HepG2 (cell line): Measurements from ENCODE around the gene ZMYND8. TPM values are rescaled to one million over a fixed set of nuclear protein-coding genes. Genes with fewer than 3 reads are reported as not detected.

Experiments
- ARNT2 ChIP-seq: sonication (generic); formaldehyde crosslinking; IDR thresholded peaks from 2 replicates; pipeline ENCODE4 v1.8.0; 2022; ENCODE audit warnings: mild to moderate bottlenecking, low read depth, missing genetic modification reagents, moderate library complexity
- ESRRA ChIP-seq: sonication (generic); formaldehyde crosslinking; IDR thresholded peaks from 2 replicates; pipeline ENCODE4 v1.5.1; 2020; ENCODE audit warnings: mild to moderate bottlenecking, low read depth, missing genetic modification reagents
- FOXK1 ChIP-seq: sonication (generic); formaldehyde crosslinking; IDR thresholded peaks from 2 replicates; pipeline ENCODE4 v1.4.0; 2020; ENCODE audit warnings: low read depth, missing genetic modification reagents, borderline replicate concordance
- GABPB1 ChIP-seq: IDR thresholded peaks from 2 replicates; pipeline ENCODE4 v1.6.1; 2016; ENCODE audit warnings: mild to moderate bottlenecking, missing genetic modification reagents, moderate library complexity, missing compliant biosample characterization
- HOXA9 ChIP-seq: sonication (generic); formaldehyde crosslinking; IDR thresholded peaks from 2 replicates; pipeline ENCODE4 v1.8.1; 2022; ENCODE audit warnings: missing genetic modification reagents, mild to moderate bottlenecking, moderate library complexity, borderline replicate concordance
- MAFK ChIP-seq, 2 experiments: IDR thresholded peaks in 1 of 2; conservative IDR thresholded peaks in 1 of 2; 2 replicates each; pipeline ENCODE4 v1.6.1; 2011; ENCODE audit warnings: improper control_type of control experiment in 2 of 2, low read length in 2 of 2
- MYNN ChIP-seq: sonication (generic); formaldehyde crosslinking; IDR thresholded peaks from 2 replicates; pipeline ENCODE4 v1.4.0; 2020; ENCODE audit warnings: mild to moderate bottlenecking, low read depth, missing genetic modification reagents
- NCOA5 ChIP-seq: sonication (generic); formaldehyde crosslinking; IDR thresholded peaks from 2 replicates; pipeline ENCODE4 v1.4.0; 2020; ENCODE audit warnings: missing genetic modification reagents
- RELA ChIP-seq: sonication (generic); formaldehyde crosslinking; IDR thresholded peaks from 2 replicates; pipeline ENCODE4 v1.4.0; 2020; ENCODE audit warnings: missing genetic modification reagents
- RFXANK ChIP-seq: IDR thresholded peaks from 2 replicates; pipeline ENCODE4 v1.6.1; 2016
- TBX2 ChIP-seq: sonication (generic); formaldehyde crosslinking; IDR thresholded peaks from 2 replicates; pipeline ENCODE4 v1.5.0; 2020; ENCODE audit warnings: missing genetic modification reagents, mild to moderate bottlenecking, borderline replicate concordance
- TEAD3 ChIP-seq: optimal IDR thresholded peaks from 2 replicates; pipeline ENCODE3; 2016; ENCODE audit warnings: borderline replicate concordance
- ZBTB8A ChIP-seq: sonication (generic); formaldehyde crosslinking; IDR thresholded peaks from 2 replicates; pipeline ENCODE4 v1.4.0; 2020; ENCODE audit warnings: mild to moderate bottlenecking, low read depth, missing genetic modification reagents, borderline replicate concordance
- ZNF383 ChIP-seq: sonication (generic); formaldehyde crosslinking; IDR thresholded peaks from 2 replicates; pipeline ENCODE4 v1.4.0; 2020; ENCODE audit warnings: missing genetic modification reagents, mild to moderate bottlenecking, borderline replicate concordance
- ZNF7 ChIP-seq: IDR thresholded peaks from 2 replicates; pipeline ENCODE4 v1.6.1; 2016; ENCODE audit warnings: missing biosample characterization, missing genetic modification reagents
- ZNF761 ChIP-seq: sonication (generic); formaldehyde crosslinking; conservative IDR thresholded peaks from 2 replicates; pipeline ENCODE4 v1.4.0; 2020; ENCODE audit warnings: mild to moderate bottlenecking, missing genetic modification reagents
- ZNF770 ChIP-seq: sonication (generic); formaldehyde crosslinking; IDR thresholded peaks from 2 replicates; pipeline ENCODE4 v1.5.0; 2020; ENCODE audit warnings: mild to moderate bottlenecking, missing genetic modification reagents
- ZSCAN20 ChIP-seq: sonication (generic); formaldehyde crosslinking; IDR thresholded peaks from 2 replicates; pipeline ENCODE4 v1.4.0; 2020; ENCODE audit warnings: missing genetic modification reagents, mild to moderate bottlenecking, borderline replicate concordance
- ZSCAN9 ChIP-seq: IDR thresholded peaks from 2 replicates; pipeline ENCODE4 v1.6.1; 2016; ENCODE audit warnings: borderline replicate concordance
- polyA plus RNA-seq, 8 experiments: library from polyadenylated mRNA; depleted of rRNA in 3 of 8; stranded (reverse) in 7 of 8; unstranded in 1 of 8; fragments of >200 nt; fragmentation: Illumina TruSeq in 4 of 8; extraction: Trizol in 4 of 8; gene quantifications; 2 replicates each; pipeline versions ENCODE4 v1.2.1 to v1.2.3, GENCODE V29; 2011 to 2016; ENCODE audit warnings: low read depth in 4 of 8, missing spikeins in 1 of 8, mixed read lengths in 1 of 8; ENCODE audit not compliant: insufficient read depth in 1 of 8
- total RNA-seq, 5 experiments: library from RNA; depleted of rRNA; stranded (reverse); fragments of >200 nt; fragmentation: Illumina TruSeq; extraction: Trizol; gene quantifications; 2 replicates each; pipeline ENCODE4 v1.2.3, GENCODE V29; 2016; ENCODE audit warnings: low read depth in 1 of 5
- TF ChIP-seq, protein P1 (sequence below): sonication (generic); formaldehyde crosslinking; IDR thresholded peaks from 2 replicates; pipeline ENCODE4 v1.4.0; 2020; ENCODE audit warnings: missing genetic modification reagents, borderline replicate concordance
- TF ChIP-seq, protein P2 (sequence below), 2 experiments: fragments of 450-650 bp in 1 of 2; sonication (generic) in 1 of 2; formaldehyde crosslinking; IDR thresholded peaks; 2 replicates each; pipeline versions ENCODE4 v1.5.0 to v1.8.0; 2020 to 2022; ENCODE audit warnings: mild to moderate bottlenecking in 1 of 2, missing genetic modification reagents in 1 of 2

Gene ZMYND8
- total and polyA plus RNA-seq, 2 of the 13 experiments (the other 11 are each of a cell fraction or from before 2014, with no cell fraction given) = 53.9 to 84.7 TPM

GRCh38 chr20:47196091-47197081 is 160.1 kb downstream of the ZMYND8 start (continued):
- TF ChIP-seq, protein P1, sequence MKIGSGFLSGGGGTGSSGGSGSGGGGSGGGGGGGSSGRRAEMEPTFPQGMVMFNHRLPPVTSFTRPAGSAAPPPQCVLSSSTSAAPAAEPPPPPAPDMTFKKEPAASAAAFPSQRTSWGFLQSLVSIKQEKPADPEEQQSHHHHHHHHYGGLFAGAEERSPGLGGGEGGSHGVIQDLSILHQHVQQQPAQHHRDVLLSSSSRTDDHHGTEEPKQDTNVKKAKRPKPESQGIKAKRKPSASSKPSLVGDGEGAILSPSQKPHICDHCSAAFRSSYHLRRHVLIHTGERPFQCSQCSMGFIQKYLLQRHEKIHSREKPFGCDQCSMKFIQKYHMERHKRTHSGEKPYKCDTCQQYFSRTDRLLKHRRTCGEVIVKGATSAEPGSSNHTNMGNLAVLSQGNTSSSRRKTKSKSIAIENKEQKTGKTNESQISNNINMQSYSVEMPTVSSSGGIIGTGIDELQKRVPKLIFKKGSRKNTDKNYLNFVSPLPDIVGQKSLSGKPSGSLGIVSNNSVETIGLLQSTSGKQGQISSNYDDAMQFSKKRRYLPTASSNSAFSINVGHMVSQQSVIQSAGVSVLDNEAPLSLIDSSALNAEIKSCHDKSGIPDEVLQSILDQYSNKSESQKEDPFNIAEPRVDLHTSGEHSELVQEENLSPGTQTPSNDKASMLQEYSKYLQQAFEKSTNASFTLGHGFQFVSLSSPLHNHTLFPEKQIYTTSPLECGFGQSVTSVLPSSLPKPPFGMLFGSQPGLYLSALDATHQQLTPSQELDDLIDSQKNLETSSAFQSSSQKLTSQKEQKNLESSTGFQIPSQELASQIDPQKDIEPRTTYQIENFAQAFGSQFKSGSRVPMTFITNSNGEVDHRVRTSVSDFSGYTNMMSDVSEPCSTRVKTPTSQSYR (CRISPR knock-in tag) = peak; percentile 14; the same call in 1 of the 2 replicates
- TF ChIP-seq TEAD3 (CRISPR knock-in tag) = peak; percentile 68
- TF ChIP-seq HOXA9 (CRISPR knock-in tag) = no peak
- TF ChIP-seq MYNN (CRISPR knock-in tag) = no peak
- TF ChIP-seq, protein P2, sequence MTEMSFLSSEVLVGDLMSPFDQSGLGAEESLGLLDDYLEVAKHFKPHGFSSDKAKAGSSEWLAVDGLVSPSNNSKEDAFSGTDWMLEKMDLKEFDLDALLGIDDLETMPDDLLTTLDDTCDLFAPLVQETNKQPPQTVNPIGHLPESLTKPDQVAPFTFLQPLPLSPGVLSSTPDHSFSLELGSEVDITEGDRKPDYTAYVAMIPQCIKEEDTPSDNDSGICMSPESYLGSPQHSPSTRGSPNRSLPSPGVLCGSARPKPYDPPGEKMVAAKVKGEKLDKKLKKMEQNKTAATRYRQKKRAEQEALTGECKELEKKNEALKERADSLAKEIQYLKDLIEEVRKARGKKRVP (CRISPR knock-in tag; IDR thresholded peaks at IDR 0.05) = peak; percentile 15 to 90; a peak in 3 of 4 replicates
- TF ChIP-seq ZSCAN9 (CRISPR knock-in tag) = peak; percentile 90; the same call in 1 of the 2 replicates
- no peak for TF ChIP-seq ZNF7 (CRISPR knock-in tag)
- TF ChIP-seq RFXANK (CRISPR knock-in tag) = 0 out of 2 replicates have a peak, but pooled peaks have one; percentile 46
- TF ChIP-seq ESRRA (CRISPR knock-in tag) = no peak
- TF ChIP-seq GABPB1 (CRISPR knock-in tag) = peak; percentile 62
- no peak for TF ChIP-seq NCOA5
- TF ChIP-seq RELA (CRISPR knock-in tag) = peak; percentile 92
- no peak for TF ChIP-seq FOXK1 (CRISPR knock-in tag)
- peak; percentile 72; the same call in 1 of the 2 replicates for TF ChIP-seq ZNF761
- no peak for TF ChIP-seq ZBTB8A (CRISPR knock-in tag)
- TF ChIP-seq ZNF770 (CRISPR knock-in tag) = peak; percentile 68
- peak; percentile 20 for TF ChIP-seq TBX2 (CRISPR knock-in tag)
- TF ChIP-seq MAFK (conservative IDR thresholded peaks at IDR 0.05 in 1 of 2, IDR thresholded peaks at IDR 0.05 in 1 of 2; ENCODE audit: low read length in 2 of 2) = peak; percentile 21 to 25; a peak in 2 of 4 replicates
- no peak for TF ChIP-seq ZSCAN20 (CRISPR knock-in tag)
- no peak for TF ChIP-seq ZNF383 (CRISPR knock-in tag)
- 0 out of 2 replicates have a peak, but pooled peaks have one; percentile 72 for TF ChIP-seq ARNT2 (CRISPR knock-in tag)
